ENCODE measurements around the gene GRK2.
"Not testable (repeated sequence)": the region's sequence is repeated elsewhere in the genome, so short reads cannot be mapped to it uniquely, and the experiment has no call there.

The GRK2 gene

GRCh38 chr11:67317888-67318555, 51.7 kb downstream of the GRK2 start:
- peak overlapping the region; percentile 68 to 74 for H3K9ac ChIP-seq (ENCODE audit: low read length in 2 of 2)
- H3K4me1 ChIP-seq (ENCODE audit: control insufficient read depth, insufficient read depth, low read length), result peaks cover 19% of the 10 kb centered on the region
- H3K4me3 ChIP-seq (ENCODE audit: low read length in 2 of 2), result peak overlapping the region; percentile 90 to 92
- no peaks in the 10 kb centered on the region for H3K27me3 ChIP-seq (ENCODE audit: control insufficient read depth in 1 of 2, insufficient read depth in 2 of 2, low read length in 2 of 2)
- peaks cover 5 to 7% of the 10 kb centered on the region in 2 donors for H3K36me3 ChIP-seq (ENCODE audit: control insufficient read depth in 2 of 2, insufficient read depth in 2 of 2, low read length in 2 of 2)
- H3K27ac ChIP-seq (ENCODE audit: low read length), result no peak overlapping the region
- no peaks in the 10 kb centered on the region for H3K9me3 ChIP-seq (ENCODE audit: control insufficient read depth in 2 of 2, low read length in 2 of 2)

DNA sequence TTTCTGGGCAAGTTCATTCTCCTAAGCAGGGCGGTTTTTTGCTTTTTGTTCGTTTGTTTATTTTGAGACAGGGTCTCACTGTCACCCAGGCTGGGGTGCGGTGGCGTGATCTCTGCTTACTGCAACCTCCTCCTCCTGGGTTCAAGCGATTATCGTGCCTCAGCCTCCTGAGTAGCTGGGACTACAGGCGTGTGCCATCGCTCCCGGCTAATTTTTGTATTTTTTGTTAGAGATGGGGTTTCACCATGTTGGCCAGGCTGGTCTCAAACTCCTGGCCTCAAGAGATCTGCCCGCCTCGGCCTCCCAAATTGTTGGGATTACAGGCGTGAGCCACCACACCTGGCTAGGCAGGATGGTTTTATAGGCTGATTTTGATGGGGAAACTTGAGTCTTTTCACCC, 52.6 kb downstream of the GRK2 start:
- H3K9me3 ChIP-seq (ENCODE audit: control insufficient read depth in 2 of 2, low read length in 2 of 2); H3K27me3 ChIP-seq (ENCODE audit: control insufficient read depth in 1 of 2, insufficient read depth in 2 of 2, low read length in 2 of 2); H3K27ac ChIP-seq (ENCODE audit: low read length); H3K9ac ChIP-seq (ENCODE audit: low read length in 2 of 2); H3K36me3 ChIP-seq (ENCODE audit: control insufficient read depth in 2 of 2, insufficient read depth in 2 of 2, low read length in 2 of 2): not testable (repeated sequence)
- Histone ChIP-seq H3K4me1 (ENCODE audit: control insufficient read depth, insufficient read depth, low read length) (peaks cover 19% of the 10 kb centered on the region), H3K4me3 (ENCODE audit: low read length in 2 of 2) (peak overlapping the region; percentile 90 to 92)

DNA sequence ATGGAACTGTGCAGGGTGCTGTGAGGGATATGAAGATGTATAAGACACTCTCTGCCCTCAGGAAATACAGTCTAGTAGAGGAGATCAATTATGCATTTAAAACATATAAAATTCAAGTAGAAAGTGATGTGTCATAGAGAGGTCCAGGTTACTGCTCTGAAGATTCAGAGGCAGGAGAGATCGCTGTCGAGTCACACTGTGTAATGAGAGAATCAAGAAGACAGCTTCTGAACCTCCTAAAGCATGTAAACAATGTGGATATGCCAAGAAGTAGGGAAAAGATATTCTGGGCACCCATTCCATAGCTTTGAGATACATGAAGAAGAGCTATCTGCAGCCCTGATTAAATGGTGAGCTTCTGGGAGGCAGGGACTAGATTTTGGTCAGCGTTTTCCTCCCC, 53.7 kb downstream of the GRK2 start:
- H3K4me1 ChIP-seq (ENCODE audit: control insufficient read depth, insufficient read depth, low read length), result peaks cover 19% of the 10 kb centered on the region
- no peak overlapping the region for H3K4me3 ChIP-seq (ENCODE audit: low read length in 2 of 2)
- H3K27me3 ChIP-seq (ENCODE audit: control insufficient read depth in 1 of 2, insufficient read depth in 2 of 2, low read length in 2 of 2), result no peaks in the 10 kb centered on the region
- H3K9me3 ChIP-seq (ENCODE audit: control insufficient read depth in 2 of 2, low read length in 2 of 2), result no peaks in the 10 kb centered on the region
- no peak overlapping the region for H3K27ac ChIP-seq (ENCODE audit: low read length)
- no peak overlapping the region for H3K9ac ChIP-seq (ENCODE audit: low read length in 2 of 2)
- peaks cover 6 to 7% of the 10 kb centered on the region in 2 donors for H3K36me3 ChIP-seq (ENCODE audit: control insufficient read depth in 2 of 2, insufficient read depth in 2 of 2, low read length in 2 of 2)

DNA sequence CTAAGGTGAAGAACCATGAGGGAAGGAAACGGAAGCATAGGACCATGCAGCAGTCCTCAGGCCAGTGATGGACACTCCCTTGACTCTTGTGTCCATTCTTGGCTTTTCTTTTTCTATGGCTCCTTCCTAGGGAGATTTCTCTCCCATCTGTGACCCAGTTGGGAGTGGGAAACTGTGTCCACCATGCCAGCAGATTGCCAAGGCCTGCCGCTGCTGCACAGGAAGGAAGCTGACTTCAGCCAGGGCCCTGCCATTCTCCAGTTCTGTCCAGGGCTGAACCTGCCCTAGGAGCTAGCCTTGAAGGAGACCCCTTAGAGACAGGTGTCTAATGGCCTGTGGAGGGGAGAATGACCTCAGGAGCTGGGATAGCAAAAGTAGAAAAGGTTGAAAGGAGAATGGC, 54.4 kb downstream of the GRK2 start:
- H3K9ac ChIP-seq (ENCODE audit: low read length in 2 of 2), result no peak overlapping the region
- H3K27me3 ChIP-seq (ENCODE audit: control insufficient read depth in 1 of 2, insufficient read depth in 2 of 2, low read length in 2 of 2), result no peaks in the 10 kb centered on the region
- H3K4me3 ChIP-seq (ENCODE audit: low read length in 2 of 2), result no peak overlapping the region

GRCh38 chr11:67321313-67321871, 55.1 kb downstream of the GRK2 start:
- no peak overlapping the region for H3K27ac ChIP-seq (ENCODE audit: low read length)
- peaks cover 6 to 7% of the 10 kb centered on the region in 2 donors for H3K36me3 ChIP-seq (ENCODE audit: control insufficient read depth in 2 of 2, insufficient read depth in 2 of 2, low read length in 2 of 2)
- no peaks in the 10 kb centered on the region for H3K27me3 ChIP-seq (ENCODE audit: control insufficient read depth in 1 of 2, insufficient read depth in 2 of 2, low read length in 2 of 2)
- no peaks in the 10 kb centered on the region for H3K9me3 ChIP-seq (ENCODE audit: control insufficient read depth in 2 of 2, low read length in 2 of 2)
- no peak overlapping the region for H3K9ac ChIP-seq (ENCODE audit: low read length in 2 of 2)
- H3K4me3 ChIP-seq (ENCODE audit: low read length in 2 of 2), result no peak overlapping the region
- peaks cover 19% of the 10 kb centered on the region for H3K4me1 ChIP-seq (ENCODE audit: control insufficient read depth, insufficient read depth, low read length)

More for the DNA sequence above, 54.4 kb downstream of the GRK2 start:
- H3K27ac ChIP-seq (ENCODE audit: low read length), result no peak overlapping the region
- peaks cover 6 to 7% of the 10 kb centered on the region in 2 donors for H3K36me3 ChIP-seq (ENCODE audit: control insufficient read depth in 2 of 2, insufficient read depth in 2 of 2, low read length in 2 of 2)
- peaks cover 19% of the 10 kb centered on the region for H3K4me1 ChIP-seq (ENCODE audit: control insufficient read depth, insufficient read depth, low read length)
- H3K9me3 ChIP-seq (ENCODE audit: control insufficient read depth in 2 of 2, low read length in 2 of 2), result no peaks in the 10 kb centered on the region

DNA sequence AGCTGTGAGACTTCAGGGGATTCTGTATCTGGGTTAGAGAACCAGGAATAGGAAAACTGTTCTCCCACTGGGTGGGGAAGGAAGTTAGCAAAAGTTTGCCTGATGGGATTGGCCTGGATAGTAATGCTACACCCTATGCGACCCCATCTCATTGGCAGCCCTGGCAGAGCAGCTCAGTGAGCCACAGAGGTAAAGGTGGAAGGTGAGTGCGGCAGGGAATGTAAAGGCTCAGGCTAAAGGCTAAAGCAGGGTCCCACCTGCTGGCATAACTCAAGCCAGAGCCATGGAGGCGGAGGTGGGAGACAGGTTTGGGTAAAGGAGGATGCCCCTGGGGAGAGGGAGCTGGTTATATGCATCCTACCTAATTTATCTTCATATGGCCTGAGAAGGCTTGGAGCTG, 55.8 kb downstream of the GRK2 start:
- Histone ChIP-seq H3K4me3 (ENCODE audit: low read length in 2 of 2) (no peak overlapping the region), H3K27me3 (ENCODE audit: control insufficient read depth in 1 of 2, insufficient read depth in 2 of 2, low read length in 2 of 2) (no peaks in the 10 kb centered on the region), H3K27ac (ENCODE audit: low read length) (no peak overlapping the region), H3K4me1 (ENCODE audit: control insufficient read depth, insufficient read depth, low read length) (peaks cover 19% of the 10 kb centered on the region), H3K36me3 (ENCODE audit: control insufficient read depth in 2 of 2, insufficient read depth in 2 of 2, low read length in 2 of 2) (peaks cover 6 to 7% of the 10 kb centered on the region in 2 donors), H3K9ac (ENCODE audit: low read length in 2 of 2) (no peak overlapping the region), H3K9me3 (ENCODE audit: control insufficient read depth in 2 of 2, low read length in 2 of 2) (no peaks in the 10 kb centered on the region)

DNA sequence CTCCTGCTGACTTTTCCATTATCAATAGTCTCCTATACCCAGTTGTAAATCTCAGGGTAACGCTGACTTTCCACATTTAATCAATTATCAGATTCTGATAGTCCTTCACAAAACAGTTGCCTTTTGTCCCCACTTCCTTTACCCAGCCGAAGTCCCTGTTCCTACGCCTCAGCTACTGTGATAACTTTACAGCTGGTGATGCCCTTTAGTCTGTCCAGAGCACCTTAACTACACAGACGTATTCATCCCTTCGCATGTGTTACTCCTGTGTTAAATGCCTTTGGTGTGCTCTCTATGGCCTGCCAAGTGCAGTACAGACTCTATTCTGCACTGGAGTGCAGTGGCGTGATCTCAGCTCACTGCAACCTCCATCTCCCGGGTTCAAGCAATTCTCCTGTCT, 57.3 kb downstream of the GRK2 start:
- Histone ChIP-seq H3K36me3 (ENCODE audit: control insufficient read depth in 2 of 2, insufficient read depth in 2 of 2, low read length in 2 of 2) (peaks cover 6 to 7% of the 10 kb centered on the region in 2 donors), H3K27me3 (ENCODE audit: control insufficient read depth in 1 of 2, insufficient read depth in 2 of 2, low read length in 2 of 2) (no peaks in the 10 kb centered on the region), H3K4me1 (ENCODE audit: control insufficient read depth, insufficient read depth, low read length) (peaks cover 13% of the 10 kb centered on the region), H3K9ac (ENCODE audit: low read length in 2 of 2) (no peak overlapping the region), H3K9me3 (ENCODE audit: control insufficient read depth in 2 of 2, low read length in 2 of 2) (no peaks in the 10 kb centered on the region), H3K27ac (ENCODE audit: low read length) (no peak overlapping the region), H3K4me3 (ENCODE audit: low read length in 2 of 2) (no peak overlapping the region)

GRCh38 chr11:67332081-67332691, 65.9 kb downstream of the GRK2 start:
- H3K9ac ChIP-seq (ENCODE audit: low read length in 2 of 2), result no peak overlapping the region
- H3K27me3 ChIP-seq (ENCODE audit: control insufficient read depth in 1 of 2, insufficient read depth in 2 of 2, low read length in 2 of 2), result no peaks in the 10 kb centered on the region
- no peaks in the 10 kb centered on the region for H3K9me3 ChIP-seq (ENCODE audit: control insufficient read depth in 2 of 2, low read length in 2 of 2)
- peaks cover 3 to 8% of the 10 kb centered on the region in 2 donors for H3K36me3 ChIP-seq (ENCODE audit: control insufficient read depth in 2 of 2, insufficient read depth in 2 of 2, low read length in 2 of 2)
- H3K4me1 ChIP-seq (ENCODE audit: control insufficient read depth, insufficient read depth, low read length), result no peaks in the 10 kb centered on the region
- H3K4me3 ChIP-seq (ENCODE audit: low read length in 2 of 2), result no peak overlapping the region
- no peak overlapping the region for H3K27ac ChIP-seq (ENCODE audit: low read length)
